Endodermal cell (in vitro differentiated cells): ENCODE measurements around the gene AMPH. TPM values are rescaled to one million over a fixed set of nuclear protein-coding genes. Genes with fewer than 3 reads are reported as not detected.

Experiments used
- DNase-seq: peaks from one replicate; pipeline ENCODE4 v3.0.0-alpha.2; 2017
- H3K27ac ChIP-seq: 2 replicates; pipeline ENCODE4 v1.5.1; 2013; ENCODE audit warnings: mild to moderate bottlenecking, low read depth, low read length, moderate library complexity
- H3K27me3 ChIP-seq: 2 replicates; pipeline ENCODE4 v1.6.1; 2013; ENCODE audit warnings: mild to moderate bottlenecking, low read length, moderate library complexity; ENCODE audit not compliant: insufficient read depth, control insufficient read depth, poor library complexity, severe bottlenecking
- H3K36me3 ChIP-seq: 2 replicates; pipeline ENCODE4 v1.7.0; 2013; ENCODE audit warnings: mild to moderate bottlenecking, low read length, moderate library complexity; ENCODE audit not compliant: control insufficient read depth, insufficient read depth
- H3K4me1 ChIP-seq: one replicate; pipeline ENCODE4 v1.7.0; 2013; ENCODE audit warnings: low read length; ENCODE audit not compliant: control insufficient read depth, insufficient read depth
- H3K4me3 ChIP-seq: 2 replicates; pipeline ENCODE4 v1.5.1; 2013; ENCODE audit warnings: mild to moderate bottlenecking, low read length, moderate library complexity
- H3K9ac ChIP-seq: 2 replicates; pipeline ENCODE4 v1.6.1; 2013; ENCODE audit warnings: mild to moderate bottlenecking, low read length, moderate library complexity; ENCODE audit not compliant: poor library complexity, severe bottlenecking; ENCODE audit errors: extremely low read depth
- H3K9me3 ChIP-seq: 2 replicates; pipeline ENCODE4 v1.6.1; 2013; ENCODE audit warnings: mild to moderate bottlenecking, low read length, moderate library complexity; ENCODE audit not compliant: control insufficient read depth
- H3K27ac Mint-ChIP-seq: 2 replicates; pipeline ENCODE4 v1.8.0; 2020; ENCODE audit warnings: mixed read lengths
- H3K27me3 Mint-ChIP-seq: 2 replicates; pipeline ENCODE4 v1.8.0; 2021; ENCODE audit warnings: mild to moderate bottlenecking, mixed read lengths; ENCODE audit not compliant: insufficient read depth
- H3K36me3 Mint-ChIP-seq: 2 replicates; pipeline ENCODE4 v1.8.0; 2020; ENCODE audit warnings: low read depth, mixed read lengths
- H3K4me1 Mint-ChIP-seq: 2 replicates; pipeline ENCODE4 v1.8.0; 2020; ENCODE audit warnings: mixed read lengths
- H3K4me3 Mint-ChIP-seq: 2 replicates; pipeline ENCODE4 v1.8.0; 2020; ENCODE audit warnings: mild to moderate bottlenecking, moderate library complexity, mixed read lengths
- H3K9me3 Mint-ChIP-seq: 2 replicates; pipeline ENCODE4 v1.8.0; 2020; ENCODE audit warnings: mild to moderate bottlenecking, mixed read lengths
- WGBS, 2 experiments: methylation state at CpG; one replicate each; pipeline versions ENCODE4 v1.1.5 to v1.1.7; 2013; ENCODE audit warnings: missing lambda C conversion rate in 2 of 2, mixed read lengths in 1 of 2; ENCODE audit not compliant: insufficient coverage in 1 of 2, insufficient read length in 1 of 2; 5-methylcytosine and 5-hydroxymethylcytosine counted together
- total RNA-seq, 2 donors: library from RNA; stranded (reverse); fragmentation: NEBNext Ultra II Directional in 1 of 2; extraction: Animal tissue kit (Norgen Biotek cat#: 25700) in 1 of 2; gene quantifications; 2 replicates in 1 of 2; 3 replicates in 1 of 2; pipeline ENCODE4 v1.2.1, GENCODE V29; 2021
- TF ChIP-seq, protein P1 (sequence below): fragments of 200-600 bp; sonication (generic); conservative IDR thresholded peaks from 2 replicates; pipeline ENCODE4 v1.5.0; 2021; ENCODE audit warnings: antibody characterized with exemption, mild to moderate bottlenecking

Gene AMPH
- total RNA-seq, 2 donors from 2014 or later: 3.5 to 5.5 TPM

DNA sequence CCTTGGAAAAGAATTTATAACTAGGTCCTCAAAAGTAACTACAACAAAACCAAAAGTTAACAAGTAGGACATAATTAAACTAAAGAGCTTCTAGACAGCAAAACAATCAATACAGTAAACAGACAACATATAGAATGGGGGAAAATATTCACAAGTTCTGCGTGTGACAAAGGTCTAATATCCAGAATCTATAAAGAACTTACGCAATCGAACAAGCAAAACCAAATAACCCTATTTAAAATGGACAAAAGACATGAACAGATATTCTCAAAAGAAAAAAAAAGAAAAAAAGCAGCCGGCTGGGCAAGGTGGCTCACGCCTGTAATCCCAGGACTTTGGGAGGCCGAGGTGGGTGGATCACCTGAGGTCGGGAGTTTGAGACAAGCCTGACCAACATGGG, 33.8 kb upstream of the AMPH start:
- H3K4me1 Mint-ChIP-seq: peaks cover 7% of the 10 kb centered on the region
- H3K27me3 Mint-ChIP-seq: peaks cover 7% of the 10 kb centered on the region
- Histone ChIP-seq H3K27me3 (no peaks in the 10 kb centered on the region), H3K36me3 (no peaks in the 10 kb centered on the region), H3K4me1 (no peaks in the 10 kb centered on the region), H3K27ac (no peak overlapping the region), H3K4me3 (no peak overlapping the region), H3K9ac (no peak overlapping the region), H3K9me3 (peaks cover 4% of the 10 kb centered on the region)
- peaks cover 5% of the 10 kb centered on the region for H3K9me3 Mint-ChIP-seq
- H3K4me3 Mint-ChIP-seq: no peak overlapping the region
- H3K36me3 Mint-ChIP-seq: no peaks in the 10 kb centered on the region
- WGBS, 2 experiments: 91% methylated on average over 7 of the region's 7 CpGs; no CpG with 5 or more reads in 1 of the 2 experiments
- H3K27ac Mint-ChIP-seq: no peak overlapping the region
- no peak for DNase-seq
- TF ChIP-seq, protein P1, sequence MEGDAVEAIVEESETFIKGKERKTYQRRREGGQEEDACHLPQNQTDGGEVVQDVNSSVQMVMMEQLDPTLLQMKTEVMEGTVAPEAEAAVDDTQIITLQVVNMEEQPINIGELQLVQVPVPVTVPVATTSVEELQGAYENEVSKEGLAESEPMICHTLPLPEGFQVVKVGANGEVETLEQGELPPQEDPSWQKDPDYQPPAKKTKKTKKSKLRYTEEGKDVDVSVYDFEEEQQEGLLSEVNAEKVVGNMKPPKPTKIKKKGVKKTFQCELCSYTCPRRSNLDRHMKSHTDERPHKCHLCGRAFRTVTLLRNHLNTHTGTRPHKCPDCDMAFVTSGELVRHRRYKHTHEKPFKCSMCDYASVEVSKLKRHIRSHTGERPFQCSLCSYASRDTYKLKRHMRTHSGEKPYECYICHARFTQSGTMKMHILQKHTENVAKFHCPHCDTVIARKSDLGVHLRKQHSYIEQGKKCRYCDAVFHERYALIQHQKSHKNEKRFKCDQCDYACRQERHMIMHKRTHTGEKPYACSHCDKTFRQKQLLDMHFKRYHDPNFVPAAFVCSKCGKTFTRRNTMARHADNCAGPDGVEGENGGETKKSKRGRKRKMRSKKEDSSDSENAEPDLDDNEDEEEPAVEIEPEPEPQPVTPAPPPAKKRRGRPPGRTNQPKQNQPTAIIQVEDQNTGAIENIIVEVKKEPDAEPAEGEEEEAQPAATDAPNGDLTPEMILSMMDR: no peak

DNA sequence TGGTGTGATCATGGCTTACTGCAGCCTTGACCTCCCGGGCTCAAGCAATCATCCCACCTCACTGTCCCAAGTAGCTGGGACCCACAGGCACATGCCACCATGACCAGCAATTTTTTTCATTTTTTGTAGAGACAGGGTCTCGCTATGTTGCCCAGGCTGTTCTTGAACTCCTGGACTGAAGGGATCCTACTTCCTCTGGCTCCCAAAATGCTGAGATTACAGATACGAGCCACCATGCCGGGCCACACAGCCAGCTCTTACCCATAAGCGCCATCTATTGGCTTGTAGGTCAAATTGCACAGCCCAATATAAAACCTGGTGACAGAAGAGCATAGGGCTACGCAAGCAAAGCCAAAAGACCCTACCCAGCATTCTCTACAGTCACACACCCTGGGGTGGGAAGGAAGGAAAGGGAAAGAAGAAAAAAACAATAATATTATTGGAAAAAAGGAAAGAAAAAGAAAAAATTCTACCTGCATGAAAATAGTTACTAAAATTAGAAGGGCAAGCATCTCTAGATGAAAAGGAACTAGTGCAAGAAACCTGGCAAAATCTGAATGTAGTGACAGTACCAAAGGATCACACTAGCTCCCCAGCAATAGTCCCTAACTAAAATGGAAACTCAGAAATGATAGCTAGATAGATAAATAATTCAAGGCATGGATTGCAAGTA, 29.4 kb upstream of the AMPH start:
- H3K36me3 Mint-ChIP-seq: no peaks in the 10 kb centered on the region
- WGBS, 2 experiments: 44 to 60% methylated on average over 2 to 5 of the region's 6 CpGs
- TF ChIP-seq, protein P1: peak; percentile 85
- Histone ChIP-seq H3K9me3 (no peaks in the 10 kb centered on the region), H3K9ac (no peak overlapping the region), H3K4me1 (no peaks in the 10 kb centered on the region), H3K4me3 (no peak overlapping the region), H3K27me3 (no peaks in the 10 kb centered on the region), H3K36me3 (no peaks in the 10 kb centered on the region), H3K27ac (no peak overlapping the region)
- H3K9me3 Mint-ChIP-seq: peaks cover 5% of the 10 kb centered on the region
- peaks cover 13% of the 10 kb centered on the region for H3K27me3 Mint-ChIP-seq
- no peak overlapping the region for H3K4me3 Mint-ChIP-seq
- no peaks in the 10 kb centered on the region for H3K4me1 Mint-ChIP-seq
- peak; percentile 78 for DNase-seq
- H3K27ac Mint-ChIP-seq: no peak overlapping the region

DNA sequence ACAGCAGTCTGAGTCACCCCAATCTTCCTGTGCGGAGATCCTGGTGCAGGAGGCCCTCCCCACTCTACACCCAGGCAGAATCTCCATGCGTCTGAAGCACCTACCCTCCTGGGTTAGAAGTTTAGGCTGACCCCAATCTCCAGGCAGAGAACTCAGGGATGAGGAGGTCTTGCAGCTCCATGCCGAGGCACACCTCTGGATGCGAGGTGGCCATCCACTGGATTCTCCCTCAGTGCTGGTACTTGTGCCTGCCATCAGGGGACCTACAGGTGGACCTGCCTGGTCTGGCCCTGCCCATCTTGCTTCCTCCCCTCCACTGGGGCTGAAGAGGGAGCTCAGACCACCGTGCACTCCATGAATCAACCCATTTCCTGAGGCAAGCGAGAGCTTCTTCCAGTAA, 28.8 kb upstream of the AMPH start:
- Mint-ChIP-seq H3K36me3 (no peaks in the 10 kb centered on the region), H3K4me1 (no peaks in the 10 kb centered on the region), H3K4me3 (no peak overlapping the region), H3K9me3 (peaks cover 5% of the 10 kb centered on the region), H3K27ac (no peak overlapping the region), H3K27me3 (peaks cover 15% of the 10 kb centered on the region)
- Histone ChIP-seq H3K27ac (no peak overlapping the region), H3K4me3 (no peak overlapping the region), H3K9me3 (no peaks in the 10 kb centered on the region), H3K27me3 (no peaks in the 10 kb centered on the region), H3K9ac (no peak overlapping the region), H3K36me3 (no peaks in the 10 kb centered on the region), H3K4me1 (no peaks in the 10 kb centered on the region)
- 94 to 95% methylated on average over 3 to 6 of the region's 6 CpGs for WGBS, 2 experiments
- DNase-seq: no peak
- TF ChIP-seq, protein P1: no peak
